ENCODE measurements around the gene CYP26C1.

The CYP26C1 gene

GRCh38 chr10:93039721-93040120, 20.9 kb upstream of the CYP26C1 start:
- no peak for TF ChIP-seq POLR2AphosphoS5 (IDR thresholded peaks at IDR 0.05; ENCODE audit: low read depth, low read length)
- no peak for TF ChIP-seq TAF1 (IDR thresholded peaks at IDR 0.05; ENCODE audit: borderline replicate concordance, low read depth, low read length)
- no peak for TF ChIP-seq POLR2A (IDR thresholded peaks at IDR 0.05; ENCODE audit: low read depth, low read length)
- DNase-seq (ENCODE audit: insufficient read length) (no peak), FAIRE-seq (no peak)

DNA sequence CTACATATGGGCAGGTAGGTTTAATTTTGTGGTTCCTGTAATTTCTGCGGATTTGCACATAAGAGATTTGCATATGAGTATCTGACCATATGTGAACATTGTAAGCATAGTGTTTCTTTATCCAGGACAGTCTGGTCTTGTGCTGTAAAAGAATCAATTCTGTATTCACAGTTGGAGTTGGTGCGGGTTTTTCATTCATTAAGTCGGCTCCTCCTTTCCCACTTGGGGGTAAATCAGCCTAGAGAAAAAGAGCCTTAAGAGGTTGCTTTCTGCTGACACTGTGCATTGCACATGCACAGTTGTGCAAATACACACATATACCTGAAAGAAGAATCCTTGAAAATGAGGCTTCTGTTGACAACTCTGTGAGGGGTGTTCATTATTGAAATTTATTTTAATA, 6.1 kb upstream of the CYP26C1 start:
- FAIRE-seq (no peak), DNase-seq (ENCODE audit: insufficient read length) (no peak)
- TF ChIP-seq TAF1 (IDR thresholded peaks at IDR 0.05; ENCODE audit: borderline replicate concordance, low read depth, low read length) (no peak), POLR2A (IDR thresholded peaks at IDR 0.05; ENCODE audit: low read depth, low read length) (no peak), POLR2AphosphoS5 (IDR thresholded peaks at IDR 0.05; ENCODE audit: low read depth, low read length) (no peak)

DNA sequence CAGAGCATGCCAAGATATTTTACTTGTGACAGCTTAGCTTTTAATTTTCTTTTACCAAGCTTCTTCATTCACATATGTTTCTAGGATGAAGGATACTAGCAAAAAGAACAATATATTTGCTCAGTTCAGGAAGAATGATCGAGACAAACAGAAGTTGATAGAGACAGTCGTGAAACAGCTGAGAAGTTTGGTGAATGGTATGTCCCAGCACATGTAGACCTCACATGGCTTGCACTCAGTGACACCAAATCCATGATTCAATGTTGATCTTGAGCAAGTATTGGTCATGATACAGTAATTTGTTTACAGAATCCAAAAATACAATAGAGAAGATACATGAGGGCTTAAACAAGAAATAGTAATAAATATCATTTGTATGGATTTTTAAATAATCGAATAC, 2.5 kb upstream of the CYP26C1 start:
- FAIRE-seq = no peak
- TF ChIP-seq POLR2AphosphoS5 (IDR thresholded peaks at IDR 0.05; ENCODE audit: low read depth, low read length) (no peak), TAF1 (IDR thresholded peaks at IDR 0.05; ENCODE audit: borderline replicate concordance, low read depth, low read length) (no peak)
- DNase-seq (ENCODE audit: insufficient read length) = no peak

DNA sequence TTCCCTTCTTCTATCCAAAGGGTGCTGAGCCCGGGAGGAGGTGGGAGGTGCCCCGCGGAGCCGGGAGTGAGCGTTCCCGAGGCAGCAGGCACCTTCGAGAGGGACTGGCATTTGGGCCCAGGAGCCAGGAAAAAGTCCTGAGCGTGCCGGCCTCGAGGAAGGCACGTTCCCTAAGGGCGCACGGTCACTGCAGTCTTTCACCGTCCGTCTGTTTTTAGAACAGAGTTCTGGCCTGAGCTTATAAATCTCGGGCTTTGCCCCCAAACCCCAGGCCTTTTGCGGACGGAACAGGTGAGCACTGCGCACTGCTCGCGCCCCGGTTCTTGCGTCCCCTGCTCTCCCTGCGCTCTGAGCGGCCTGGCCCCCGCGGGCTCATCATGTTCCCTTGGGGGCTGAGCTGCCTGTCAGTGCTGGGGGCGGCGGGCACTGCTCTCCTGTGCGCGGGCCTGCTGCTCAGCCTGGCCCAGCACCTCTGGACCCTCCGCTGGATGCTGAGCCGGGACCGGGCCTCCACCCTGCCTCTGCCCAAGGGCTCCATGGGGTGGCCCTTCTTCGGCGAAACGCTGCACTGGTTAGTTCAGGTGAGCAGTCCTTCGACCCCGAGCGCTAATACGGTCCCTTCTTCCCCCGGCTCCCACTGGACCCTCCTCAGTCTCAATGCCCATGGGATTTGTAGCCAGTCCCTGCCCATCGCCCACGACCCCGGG, 442 bp downstream of the CYP26C1 start:
- no peak for FAIRE-seq
- DNase-seq (ENCODE audit: insufficient read length) = no peak
- TF ChIP-seq TAF1 (IDR thresholded peaks at IDR 0.05; ENCODE audit: borderline replicate concordance, low read depth, low read length) (no peak), POLR2AphosphoS5 (IDR thresholded peaks at IDR 0.05; ENCODE audit: low read depth, low read length) (no peak), POLR2A (IDR thresholded peaks at IDR 0.05; ENCODE audit: low read depth, low read length) (no peak)

GRCh38 chr10:93061594-93062513, 1.3 kb downstream of the CYP26C1 start:
- FAIRE-seq (no peak), DNase-seq (ENCODE audit: insufficient read length) (no peak)
- TF ChIP-seq POLR2AphosphoS5 (IDR thresholded peaks at IDR 0.05; ENCODE audit: low read depth, low read length) = no peak
- TF ChIP-seq TAF1 (IDR thresholded peaks at IDR 0.05; ENCODE audit: borderline replicate concordance, low read depth, low read length) = no peak
- no peak for TF ChIP-seq POLR2A (IDR thresholded peaks at IDR 0.05; ENCODE audit: low read depth, low read length)

- DNase-seq (ENCODE audit: insufficient read length) (no peak), FAIRE-seq (no peak)
- no peak for TF ChIP-seq POLR2AphosphoS5 (IDR thresholded peaks at IDR 0.05; ENCODE audit: low read depth, low read length)
- TF ChIP-seq POLR2A (IDR thresholded peaks at IDR 0.05; ENCODE audit: low read depth, low read length) = no peak
- no peak for TF ChIP-seq TAF1 (IDR thresholded peaks at IDR 0.05; ENCODE audit: borderline replicate concordance, low read depth, low read length)
These were observed 2.0 kb downstream of the CYP26C1 start for GRCh38 chr10:93062514-93063143.

GRCh38 chr10:93063144-93063976, 2.8 kb downstream of the CYP26C1 start:
- no peak for DNase-seq (ENCODE audit: insufficient read length)

DNA sequence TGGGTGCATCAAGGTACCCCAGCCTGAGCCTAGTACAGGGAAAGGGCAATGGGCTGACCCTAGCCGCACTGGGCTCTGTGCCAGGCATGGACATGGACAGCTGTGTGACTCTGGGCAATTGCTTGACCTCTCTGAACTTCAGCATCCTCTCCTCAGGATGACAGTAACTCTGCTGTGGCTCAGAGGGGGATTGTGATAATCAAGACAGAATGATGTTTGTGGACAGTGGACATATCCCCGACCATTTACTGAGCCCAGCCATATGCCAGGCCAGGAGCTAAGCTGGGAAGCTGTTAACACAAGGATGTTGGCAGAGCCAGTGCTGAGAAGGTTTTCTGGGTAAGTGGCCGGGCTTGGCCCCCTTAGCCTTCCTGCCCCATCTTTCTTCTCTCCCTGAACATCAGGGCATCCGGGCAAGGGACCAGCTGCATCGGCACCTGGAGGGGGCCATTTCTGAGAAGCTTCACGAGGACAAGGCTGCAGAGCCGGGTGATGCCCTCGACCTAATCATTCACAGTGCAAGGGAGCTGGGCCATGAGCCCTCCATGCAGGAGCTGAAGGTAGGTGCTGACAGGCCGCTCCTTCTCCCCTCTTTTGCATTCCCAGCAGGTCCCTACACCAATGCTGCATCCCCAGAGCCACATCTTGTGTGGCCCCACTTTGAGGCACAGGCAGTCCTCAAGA, 3.5 kb downstream of the CYP26C1 start:
- FAIRE-seq (no peak), DNase-seq (ENCODE audit: insufficient read length) (no peak)
- TF ChIP-seq POLR2A (IDR thresholded peaks at IDR 0.05; ENCODE audit: low read depth, low read length) (no peak), POLR2AphosphoS5 (IDR thresholded peaks at IDR 0.05; ENCODE audit: low read depth, low read length) (no peak), TAF1 (IDR thresholded peaks at IDR 0.05; ENCODE audit: borderline replicate concordance, low read depth, low read length) (no peak)

More at GRCh38 chr10:93063144-93063976, 2.8 kb downstream of the CYP26C1 start:
- TF ChIP-seq TAF1 (IDR thresholded peaks at IDR 0.05; ENCODE audit: borderline replicate concordance, low read depth, low read length) (no peak), POLR2AphosphoS5 (IDR thresholded peaks at IDR 0.05; ENCODE audit: low read depth, low read length) (no peak), POLR2A (IDR thresholded peaks at IDR 0.05; ENCODE audit: low read depth, low read length) (no peak)
- FAIRE-seq = no peak

GRCh38 chr10:93064874-93065660, 4.5 kb downstream of the CYP26C1 start:
- FAIRE-seq (no peak), DNase-seq (ENCODE audit: insufficient read length) (no peak)

More at GRCh38 chr10:93064874-93065660, 4.5 kb downstream of the CYP26C1 start:
- no peak for TF ChIP-seq POLR2A (IDR thresholded peaks at IDR 0.05; ENCODE audit: low read depth, low read length)
- no peak for TF ChIP-seq TAF1 (IDR thresholded peaks at IDR 0.05; ENCODE audit: borderline replicate concordance, low read depth, low read length)
- TF ChIP-seq POLR2AphosphoS5 (IDR thresholded peaks at IDR 0.05; ENCODE audit: low read depth, low read length) = no peak
